HEK293 (cell line): Measurements from ENCODE around the gene SAMD3.

Experiments
- CTCF ChIA-PET: fragments of 350-600 bp; formaldehyde crosslinking; extraction: SDS; loops from one replicate; lab custom pipeline; 2021; ENCODE audit warnings: antibody characterized with exemption; lab: Yijun Ruan, JAX
- POLR2A ChIA-PET: fragments of 300-600 bp; formaldehyde crosslinking; extraction: SDS; loops from one replicate; lab custom pipeline; 2020; ENCODE audit warnings: antibody characterized with exemption, inconsistent platforms; lab: Yijun Ruan, JAX
- H3K27ac ChIP-seq: fragments of 200-500 bp; sonication (Bioruptor generic); 2 replicates; pipeline ENCODE4 v1.5.1; 2014; ENCODE audit warnings: low read depth, low read length, control low read depth, inconsistent platforms; ENCODE audit errors: extremely low read depth
- H3K36me3 ChIP-seq, 2 experiments: fragments of 200-500 bp in 1 of 2; sonication (Bioruptor generic) in 1 of 2; 1 replicate in 1 of 2; 2 replicates in 1 of 2; pipeline ENCODE4 v1.5.1; 2014 to 2017; ENCODE audit warnings: inconsistent platforms in 2 of 2, low read length in 2 of 2; ENCODE audit not compliant: control insufficient read depth in 2 of 2, insufficient read depth in 1 of 2
- H3K4me1 ChIP-seq: fragments of 200-500 bp; sonication (Bioruptor generic); 2 replicates; pipeline ENCODE4 v1.5.1; 2014; ENCODE audit warnings: mild to moderate bottlenecking, low read length, inconsistent platforms; ENCODE audit not compliant: control insufficient read depth, insufficient read depth
- H3K4me3 ChIP-seq: 2 replicates; pipeline ENCODE4 v1.5.1; 2011; ENCODE audit warnings: low read depth, mild to moderate bottlenecking, control low read depth, low read length, moderate library complexity
- H3K9me3 ChIP-seq: fragments of 200-500 bp; sonication (Bioruptor generic); 2 replicates; pipeline ENCODE4 v1.5.1; 2014; ENCODE audit warnings: low read depth, low read length, inconsistent platforms; ENCODE audit not compliant: control insufficient read depth, insufficient read depth
- HIC1 ChIP-seq: fragments of 450-650 bp; formaldehyde crosslinking; IDR thresholded peaks from 2 replicates; pipeline ENCODE4 v1.5.1; 2016; ENCODE audit warnings: missing biosample characterization, missing genetic modification characterization
- PRDM1 ChIP-seq: fragments of 450-650 bp; formaldehyde crosslinking; IDR thresholded peaks from 2 replicates; pipeline ENCODE4; 2016; ENCODE audit warnings: missing biosample characterization, missing genetic modification characterization
- SCRT2 ChIP-seq: fragments of 450-650 bp; formaldehyde crosslinking; IDR thresholded peaks from 2 replicates; pipeline ENCODE4 v1.5.1; 2016; ENCODE audit warnings: missing biosample characterization, missing genetic modification characterization
- YY1 ChIP-seq: fragments of 450-650 bp; formaldehyde crosslinking; IDR thresholded peaks from 2 replicates; pipeline ENCODE4 v1.5.1; 2018; ENCODE audit warnings: missing biosample characterization, missing genetic modification characterization
- ZBTB49 ChIP-seq: fragments of 450-650 bp; formaldehyde crosslinking; IDR thresholded peaks from 2 replicates; pipeline ENCODE4 v1.5.1; 2016; ENCODE audit warnings: missing biosample characterization, missing genetic modification characterization, low read depth
- ZBTB8A ChIP-seq: fragments of 450-650 bp; formaldehyde crosslinking; IDR thresholded peaks from 2 replicates; pipeline ENCODE4 v1.5.1; 2016; ENCODE audit warnings: missing biosample characterization, missing genetic modification characterization
- ZNF398 ChIP-seq: fragments of 450-650 bp; formaldehyde crosslinking; IDR thresholded peaks from 2 replicates; pipeline ENCODE4 v1.5.1; 2017; ENCODE audit warnings: missing biosample characterization, missing genetic modification characterization
- ZNF416 ChIP-seq: fragments of 450-650 bp; formaldehyde crosslinking; IDR thresholded peaks from 2 replicates; pipeline ENCODE4 v1.5.1; 2016; ENCODE audit warnings: missing biosample characterization, missing genetic modification characterization
- ZNF501 ChIP-seq: fragments of 450-650 bp; formaldehyde crosslinking; IDR thresholded peaks from 2 replicates; pipeline ENCODE4 v1.5.1; 2016; ENCODE audit warnings: missing biosample characterization, missing genetic modification characterization
- ZNF518A ChIP-seq: fragments of 450-650 bp; formaldehyde crosslinking; conservative IDR thresholded peaks from 2 replicates; pipeline ENCODE4 v1.5.1; 2016; ENCODE audit warnings: low read depth, missing biosample characterization, missing genetic modification characterization
- ZNF558 ChIP-seq: fragments of 450-650 bp; formaldehyde crosslinking; IDR thresholded peaks from 2 replicates; pipeline ENCODE4 v1.5.1; 2016; ENCODE audit warnings: missing biosample characterization, missing genetic modification characterization
- ZNF704 ChIP-seq: fragments of 450-650 bp; formaldehyde crosslinking; IDR thresholded peaks from 2 replicates; pipeline ENCODE4 v1.5.1; 2016; ENCODE audit warnings: missing biosample characterization, missing genetic modification characterization
- ZNF843 ChIP-seq: fragments of 450-650 bp; formaldehyde crosslinking; IDR thresholded peaks from 2 replicates; pipeline ENCODE4 v1.5.1; 2016; ENCODE audit warnings: missing biosample characterization, missing genetic modification characterization
- TF ChIP-seq, protein P1 (sequence below): fragments of 450-650 bp; formaldehyde crosslinking; IDR thresholded peaks from 2 replicates; pipeline ENCODE4 v1.5.1; 2016; ENCODE audit warnings: missing biosample characterization, missing genetic modification characterization

SAMD3 gene

DNA sequence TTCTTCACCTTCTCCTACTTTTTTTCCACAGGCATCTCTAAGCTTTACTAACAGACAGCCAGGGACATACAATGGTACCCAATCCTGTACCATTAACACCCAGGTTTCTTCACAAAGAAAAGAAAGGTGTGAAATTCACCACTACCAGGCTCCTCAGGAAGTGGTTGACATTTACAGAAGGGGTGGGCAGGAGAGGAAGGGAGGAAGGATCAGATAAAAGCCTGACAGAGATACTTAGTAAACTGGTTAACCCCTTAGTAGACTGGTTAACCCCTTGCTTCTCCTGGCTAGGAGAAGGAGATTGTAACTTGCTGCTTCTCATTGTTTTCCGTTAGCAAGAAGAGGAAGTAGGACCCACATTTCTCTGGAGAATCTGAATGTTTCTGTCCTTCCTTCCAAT is 7.2 kb downstream of the SAMD3 start:
- Histone ChIP-seq H3K4me1 (no peaks in the 10 kb centered on the region), H3K36me3 (no peaks in the 10 kb centered on the region), H3K4me3 (no peak overlapping the region), H3K9me3 (no peaks in the 10 kb centered on the region), H3K27ac (no peak overlapping the region)
- POLR2A ChIA-PET: no interaction called here
- CTCF ChIA-PET: interaction anchor here (0.6 to 0.7 kb wide), 3 partner anchors 19 to 1694 kb away, joined by 3 to 7 read pairs (median 3); no protein-coding TSS in a partner anchor
- TF ChIP-seq ZNF416 (tag by site-specific recombination) (no peak), ZBTB8A (no peak), YY1 (tag by site-specific recombination) (no peak), ZNF501 (tag by site-specific recombination) (no peak), PRDM1 (tag by site-specific recombination) (no peak), ZBTB49 (no peak), ZNF398 (tag by site-specific recombination) (no peak), ZNF704 (tag by site-specific recombination) (no peak), HIC1 (tag by site-specific recombination) (no peak), ZNF843 (tag by site-specific recombination) (no peak), ZNF518A (tag by site-specific recombination) (no peak), ZNF558 (no peak), SCRT2 (tag by site-specific recombination) (no peak)
- TF ChIP-seq, protein P1, sequence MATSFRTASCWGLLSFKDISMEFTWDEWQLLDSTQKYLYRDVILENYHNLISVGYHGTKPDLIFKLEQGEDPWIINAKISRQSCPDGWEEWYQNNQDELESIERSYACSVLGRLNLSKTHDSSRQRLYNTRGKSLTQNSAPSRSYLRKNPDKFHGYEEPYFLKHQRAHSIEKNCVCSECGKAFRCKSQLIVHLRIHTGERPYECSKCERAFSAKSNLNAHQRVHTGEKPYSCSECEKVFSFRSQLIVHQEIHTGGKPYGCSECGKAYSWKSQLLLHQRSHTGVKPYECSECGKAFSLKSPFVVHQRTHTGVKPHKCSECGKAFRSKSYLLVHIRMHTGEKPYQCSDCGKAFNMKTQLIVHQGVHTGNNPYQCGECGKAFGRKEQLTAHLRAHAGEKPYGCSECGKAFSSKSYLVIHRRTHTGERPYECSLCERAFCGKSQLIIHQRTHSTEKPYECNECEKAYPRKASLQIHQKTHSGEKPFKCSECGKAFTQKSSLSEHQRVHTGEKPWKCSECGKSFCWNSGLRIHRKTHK (tag by site-specific recombination): no peak
